ENCODE results near the gene GALNS. TPM values are rescaled to one million over a fixed set of nuclear protein-coding genes. Genes with fewer than 3 reads are reported as not detected.

GALNS gene
- total and polyA plus RNA-seq, 11 donors, result 10.7 to 22.7 (median 14.1) TPM

DNA sequence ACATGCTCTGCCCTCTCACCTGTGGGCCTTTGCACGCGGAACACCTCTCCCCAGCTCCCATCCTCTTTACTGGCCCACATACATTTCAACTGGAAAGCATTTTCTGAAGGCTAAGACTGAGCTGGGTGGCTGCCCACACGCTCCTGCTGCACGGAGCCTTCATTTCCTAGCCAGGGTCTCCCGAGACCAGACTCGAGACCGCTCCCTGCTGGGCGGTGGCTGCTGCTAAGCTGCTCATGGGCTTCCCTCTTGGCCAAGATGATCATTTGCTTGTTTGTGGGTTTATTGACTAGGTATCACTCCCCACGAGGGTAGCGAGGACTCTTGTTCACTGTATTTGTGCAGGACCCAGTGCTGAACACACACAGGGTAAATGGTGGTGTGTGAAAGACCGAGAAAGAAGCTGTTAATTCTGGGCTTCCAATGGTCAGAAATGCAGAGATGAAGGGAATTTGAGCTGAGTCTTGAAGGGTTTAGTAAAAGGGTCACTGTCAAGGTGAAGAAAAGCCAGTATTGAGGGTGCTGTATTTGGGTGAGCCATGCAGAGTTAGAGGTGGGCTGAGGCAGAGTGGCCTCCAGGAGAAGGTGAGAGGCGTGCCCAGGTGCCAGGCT lies 1.1 kb upstream of the GALNS start:
- H3K9me3 ChIP-seq, result no peaks in the 10 kb centered on the region
- peak overlapping the region; percentile 63 to 98 (median 90) for H3K4me3 ChIP-seq
- H3K27ac ChIP-seq, result peak overlapping the region in 9 of 12 donors; percentile 75 to 86 (median 81)
- DNase-seq (peak; percentile 67 to 88 (median 75)), ATAC-seq (peak; percentile 46 to 73 (median 62))
- peaks cover 0 to 51% (median 21%) of the 10 kb centered on the region in 12 donors for H3K4me1 ChIP-seq
- no peak for TF ChIP-seq POLR2A (IDR thresholded peaks at IDR 0.05)
- TF ChIP-seq, protein P1, sequence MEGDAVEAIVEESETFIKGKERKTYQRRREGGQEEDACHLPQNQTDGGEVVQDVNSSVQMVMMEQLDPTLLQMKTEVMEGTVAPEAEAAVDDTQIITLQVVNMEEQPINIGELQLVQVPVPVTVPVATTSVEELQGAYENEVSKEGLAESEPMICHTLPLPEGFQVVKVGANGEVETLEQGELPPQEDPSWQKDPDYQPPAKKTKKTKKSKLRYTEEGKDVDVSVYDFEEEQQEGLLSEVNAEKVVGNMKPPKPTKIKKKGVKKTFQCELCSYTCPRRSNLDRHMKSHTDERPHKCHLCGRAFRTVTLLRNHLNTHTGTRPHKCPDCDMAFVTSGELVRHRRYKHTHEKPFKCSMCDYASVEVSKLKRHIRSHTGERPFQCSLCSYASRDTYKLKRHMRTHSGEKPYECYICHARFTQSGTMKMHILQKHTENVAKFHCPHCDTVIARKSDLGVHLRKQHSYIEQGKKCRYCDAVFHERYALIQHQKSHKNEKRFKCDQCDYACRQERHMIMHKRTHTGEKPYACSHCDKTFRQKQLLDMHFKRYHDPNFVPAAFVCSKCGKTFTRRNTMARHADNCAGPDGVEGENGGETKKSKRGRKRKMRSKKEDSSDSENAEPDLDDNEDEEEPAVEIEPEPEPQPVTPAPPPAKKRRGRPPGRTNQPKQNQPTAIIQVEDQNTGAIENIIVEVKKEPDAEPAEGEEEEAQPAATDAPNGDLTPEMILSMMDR (IDR thresholded peaks at IDR 0.05), result peak; percentile 40 to 75 (median 59)
- peaks cover 0 to 44% (median 39%) of the 10 kb centered on the region in 9 donors for H3K36me3 ChIP-seq
- 16 to 19% (median 17%) methylated on average over 9 to 12 of the region's 12 CpGs for WGBS, 4 donors
- intact Hi-C loops (cut with DNase I), result loop anchor here in 4 of 10 donors (1.0 to 10.0 kb wide), 7 partner anchors 28 to 359 kb away; partner anchors contain the start of genes ZNF778 (in 2 of the 4) and APRT (in 1 of the 4)
- H3K27me3 ChIP-seq, result no peaks in the 10 kb centered on the region

DNA sequence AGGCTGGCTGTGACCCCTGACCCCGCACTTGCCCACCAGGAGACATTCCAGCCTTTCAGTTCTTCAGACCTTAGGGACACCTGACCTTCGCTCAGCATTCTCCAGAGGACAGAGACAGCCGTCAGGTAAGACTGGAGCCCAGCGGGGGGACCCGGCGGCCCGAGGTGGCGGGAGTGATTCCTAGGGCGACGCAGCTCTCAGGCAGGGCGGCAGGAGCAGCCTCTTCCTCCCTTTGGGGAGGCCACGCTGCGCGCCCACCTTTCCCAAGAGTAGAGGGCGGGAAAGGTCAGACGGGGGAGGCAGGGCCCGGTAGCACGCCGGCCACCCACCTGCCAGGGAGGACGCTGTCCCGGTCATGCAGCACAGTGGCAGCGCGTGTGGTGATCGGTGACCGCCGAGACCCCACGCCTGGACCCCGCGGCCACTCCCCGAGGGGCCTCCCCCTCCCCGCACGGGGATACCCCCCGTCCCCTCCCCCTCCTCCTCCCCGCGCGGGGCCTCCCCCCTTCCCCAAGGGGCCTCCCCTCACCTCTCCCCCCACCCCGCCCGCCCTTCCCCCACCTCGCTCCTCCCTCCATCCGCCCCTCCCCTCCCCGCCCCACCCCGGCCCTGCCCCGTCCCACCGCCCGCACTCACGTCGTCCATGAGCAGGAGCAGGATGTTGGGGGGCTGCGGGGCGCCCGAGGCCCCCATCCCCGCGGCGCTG lies 472 bp downstream of the GALNS start:
- H3K4me1 ChIP-seq, result peaks cover 0 to 52% (median 21%) of the 10 kb centered on the region in 12 donors
- no peaks in the 10 kb centered on the region for H3K9me3 ChIP-seq
- DNase-seq, result peak in 2 of 5 donors; percentile 36 to 54
- ATAC-seq, result peak in 2 of 4 donors; percentile 7 to 56
- peak overlapping the region in 11 of 12 donors; percentile 53 to 86 (median 81) for H3K27ac ChIP-seq
- H3K36me3 ChIP-seq, result peaks cover 0 to 29% (median 27%) of the 10 kb centered on the region in 9 donors
- WGBS, 4 donors, result 13 to 24% (median 16%) methylated on average over 5 to 51 of the region's 53 CpGs
- no peaks in the 10 kb centered on the region for H3K27me3 ChIP-seq
- peak overlapping the region; percentile 63 to 98 (median 90) for H3K4me3 ChIP-seq
- intact Hi-C loops (cut with DNase I), result loop anchor here in 3 of 10 donors (2.0 to 10.0 kb wide), 5 partner anchors 31 to 361 kb away; partner anchors contain the start of genes ZNF778 (in 2 of the 3) and APRT (in 1 of the 3)
- TF ChIP-seq, protein P1 (IDR thresholded peaks at IDR 0.05), result no peak
- no peak for TF ChIP-seq POLR2A (IDR thresholded peaks at IDR 0.05)

DNA sequence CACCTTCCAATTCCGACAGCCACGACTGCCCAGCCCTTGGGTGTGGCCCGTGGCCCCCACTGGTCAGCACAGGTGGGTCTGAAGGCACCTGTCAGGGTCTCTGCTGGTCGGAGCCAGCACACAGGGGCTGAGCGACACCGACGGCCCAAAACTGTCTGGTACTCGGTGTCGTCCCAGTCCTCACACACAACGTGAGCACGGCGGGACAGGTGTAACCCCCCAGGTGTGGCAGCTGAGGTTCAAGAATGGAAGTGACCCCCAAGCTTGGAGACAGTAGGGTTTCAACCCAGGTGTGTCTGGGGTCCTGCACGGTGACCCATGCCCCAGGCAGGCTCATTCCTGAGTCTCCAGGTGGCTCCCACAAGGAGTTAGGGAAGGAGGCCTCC lies 1.0 kb downstream of the GALNS start:
- TF ChIP-seq, protein P1 (IDR thresholded peaks at IDR 0.05), result no peak
- Histone ChIP-seq H3K9me3 (no peaks in the 10 kb centered on the region), H3K27me3 (no peaks in the 10 kb centered on the region), H3K27ac (peak overlapping the region in 4 of 12 donors; percentile 75 to 86 (median 81)), H3K4me1 (peaks cover 0 to 52% (median 21%) of the 10 kb centered on the region in 12 donors), H3K4me3 (peak overlapping the region in 10 of 12 donors; percentile 70 to 98 (median 91)), H3K36me3 (peaks cover 0 to 27% (median 21%) of the 10 kb centered on the region in 9 donors)
- intact Hi-C loops (cut with DNase I), result loop anchor here in 3 of 10 donors (2.0 to 10.0 kb wide), 5 partner anchors 31 to 362 kb away; partner anchors contain the start of genes ZNF778 (in 2 of the 3) and APRT (in 1 of the 3)
- whole genome bisulfite sequencing, 4 donors, result 80 to 93% (median 90%) methylated on average over 13 of the region's 13 CpGs
- no peak for DNase-seq
- no peak for ATAC-seq

All from heart left ventricle (tissue), 16 donors.